ENCODE data around the gene PFKL. TPM values are rescaled to one million over a fixed set of nuclear protein-coding genes. Genes with fewer than 3 reads are reported as not detected.

PFKL gene
- total and polyA plus RNA-seq, 2 of the 8 experiments (the other 6 are each of a cell fraction or from before 2014, with no cell fraction given): 80.2 to 82.3 TPM

GRCh38 chr21:44291078-44291935, 8.5 kb upstream of the PFKL start (continued):
- TF ChIP-seq CHD7 (IDR thresholded peaks at IDR 0.05; ENCODE audit: insufficient replicate concordance, low read length) (no peak), EZH2 (IDR thresholded peaks at IDR 0.05; ENCODE audit: low read depth, low read length, severe bottlenecking) (no peak), HDAC6 (IDR thresholded peaks at IDR 0.05; ENCODE audit: low read depth, low read length) (no peak), JUND (IDR thresholded peaks at IDR 0.05; ENCODE audit: low read length) (no peak), SIN3A (conservative IDR thresholded peaks at IDR 0.05 in 1 of 2, IDR thresholded peaks at IDR 0.05 in 1 of 2; ENCODE audit: low read depth in 1 of 2, low read length in 2 of 2) (no peak), RFX5 (IDR thresholded peaks at IDR 0.05; ENCODE audit: borderline replicate concordance, low read depth, low read length) (no peak)

Data from H1 (cell line).